Lung (tissue), 12 donors: ENCODE data around the gene KCNB1. TPM values are rescaled to one million over a fixed set of nuclear protein-coding genes. Genes with fewer than 3 reads are reported as not detected.

Experiments used
- ATAC-seq: fragments of 200-7000 bp; cut with Tn5 transposase; one replicate; pipeline ENCODE4 v1.9.1; 2020; ENCODE audit warnings: moderate number of reproducible peaks; ENCODE audit not compliant: insufficient read depth, low FRiP score
- DNase-seq, 3 donors: peaks; one replicate each; pipeline ENCODE4 v3.0.0-alpha.2; 2013 to 2017
- H3K27ac ChIP-seq, 2 donors: one replicate each; pipeline ENCODE4 v1.5.1; 2013; ENCODE audit warnings: mild to moderate bottlenecking in 2 of 2, moderate library complexity in 2 of 2, control low read depth in 1 of 2, inconsistent platforms in 1 of 2, low read depth in 1 of 2, low read length in 1 of 2
- H3K27me3 ChIP-seq, 3 donors: one replicate each; pipeline ENCODE4 v1.5.1; 2013; ENCODE audit warnings: low read length in 2 of 3; ENCODE audit not compliant: control insufficient read depth in 3 of 3, insufficient read depth in 3 of 3
- H3K36me3 ChIP-seq, 4 donors: one replicate each; pipeline ENCODE4 v1.5.1; 2013; ENCODE audit warnings: low read length in 4 of 4, mild to moderate bottlenecking in 1 of 4, moderate library complexity in 1 of 4; ENCODE audit not compliant: control insufficient read depth in 4 of 4, insufficient read depth in 4 of 4
- H3K4me1 ChIP-seq, 5 donors: one replicate each; pipeline ENCODE4 v1.5.1; 2013; ENCODE audit warnings: low read length in 5 of 5, mild to moderate bottlenecking in 2 of 5, moderate library complexity in 1 of 5; ENCODE audit not compliant: control insufficient read depth in 5 of 5, insufficient read depth in 5 of 5
- H3K4me3 ChIP-seq: one replicate; pipeline ENCODE4 v1.5.1; 2013; ENCODE audit warnings: mild to moderate bottlenecking, control low read depth, moderate library complexity
- H3K9ac ChIP-seq, 2 donors: one replicate each; pipeline ENCODE4 v1.5.1; 2013; ENCODE audit warnings: low read length in 2 of 2, control low read depth in 1 of 2; ENCODE audit not compliant: insufficient read depth in 1 of 2
- H3K9me3 ChIP-seq, 4 donors: one replicate each; pipeline ENCODE4 v1.5.1; 2013; ENCODE audit warnings: low read length in 3 of 4, mild to moderate bottlenecking in 1 of 4, moderate library complexity in 1 of 4; ENCODE audit not compliant: control insufficient read depth in 4 of 4, insufficient read depth in 3 of 4
- CTCF ChIP-seq: IDR thresholded peaks from 2 replicates; pipeline ENCODE4 v1.5.1; 2012; ENCODE audit warnings: mild to moderate bottlenecking; ENCODE audit errors: control extremely low read depth, extremely low read depth
- WGBS, 2 donors: extraction: QIAGEN DNeasy Blood & Tissue Kit; methylation state at CpG; one replicate each; pipeline ENCODE4 v1.1.7; 2013; 5-methylcytosine and 5-hydroxymethylcytosine counted together
- polyA plus RNA-seq, 2 donors: library from polyadenylated mRNA; stranded (reverse); fragments of 200-250 nt; gene quantifications; one replicate each; pipeline ENCODE4 v1.2.1, GENCODE V29; 2013
- total RNA-seq, 2 donors: library from RNA; depleted of rRNA in 1 of 2; stranded (reverse); fragments of >200 nt in 1 of 2; gene quantifications; one replicate each; pipeline ENCODE4 v1.2.1, GENCODE V29; 2014 to 2021
- donor health status: control.
- donor health status: control.
- donor health status: Bipolar disorder and iron deficiency.
- donor health status: healthy.
- donor health status: DM: yes; HTN: yes; CAD: no.

Gene KCNB1
- total and polyA plus RNA-seq, 4 donors: 0.11 to 1.0 (median 0.57) TPM

- DNase-seq: no peak
- WGBS, 2 donors: 35 to 48% methylated on average over 8 of the region's 8 CpGs
- Histone ChIP-seq H3K4me3 (no peak overlapping the region), H3K27me3 (peaks cover 0 to 3% (median 0%) of the 10 kb centered on the region in 3 donors), H3K36me3 (no peaks in the 10 kb centered on the region), H3K4me1 (peaks cover 0 to 8% (median 3%) of the 10 kb centered on the region in 5 donors), H3K9ac (no peak overlapping the region), H3K9me3 (no peaks in the 10 kb centered on the region), H3K27ac (no peak overlapping the region)
- no peak for TF ChIP-seq CTCF
- no peak for ATAC-seq
Measured at GRCh38 chr20:49405062-49405683, 77.3 kb downstream of the KCNB1 start.

- Histone ChIP-seq H3K27me3 (peaks cover 0 to 3% (median 0%) of the 10 kb centered on the region in 3 donors), H3K4me1 (peaks cover 0 to 9% (median 2%) of the 10 kb centered on the region in 5 donors), H3K36me3 (no peaks in the 10 kb centered on the region), H3K27ac (no peak overlapping the region), H3K4me3 (no peak overlapping the region), H3K9me3 (no peaks in the 10 kb centered on the region), H3K9ac (no peak overlapping the region)
- no peak for TF ChIP-seq CTCF
- WGBS, 2 donors: 94 to 97% methylated on average over 3 of the region's 3 CpGs
- ATAC-seq (no peak), DNase-seq (no peak)
Measured at GRCh38 chr20:49404461-49404860, 78.0 kb downstream of the KCNB1 start.

- 85 to 98% methylated on average over 9 of the region's 9 CpGs for WGBS, 2 donors
- Histone ChIP-seq H3K36me3 (no peaks in the 10 kb centered on the region), H3K27me3 (peaks cover 0 to 3% (median 0%) of the 10 kb centered on the region in 3 donors), H3K4me1 (peaks cover 0 to 9% (median 2%) of the 10 kb centered on the region in 5 donors), H3K27ac (no peak overlapping the region), H3K4me3 (no peak overlapping the region), H3K9me3 (no peaks in the 10 kb centered on the region), H3K9ac (no peak overlapping the region)
- ATAC-seq (no peak), DNase-seq (no peak)
- no peak for TF ChIP-seq CTCF
Measured at GRCh38 chr20:49403911-49404310, 78.6 kb downstream of the KCNB1 start.

GRCh38 chr20:49403012-49403411, 79.5 kb downstream of the KCNB1 start:
- Histone ChIP-seq H3K27ac (no peak overlapping the region), H3K36me3 (no peaks in the 10 kb centered on the region), H3K4me3 (no peak overlapping the region), H3K4me1 (peaks cover 0 to 9% (median 2%) of the 10 kb centered on the region in 5 donors), H3K27me3 (peaks cover 0 to 3% (median 0%) of the 10 kb centered on the region in 3 donors), H3K9me3 (no peaks in the 10 kb centered on the region), H3K9ac (no peak overlapping the region)
- ATAC-seq (no peak), DNase-seq (no peak)
- 93 to 94% methylated on average over 2 of the region's 2 CpGs for WGBS, 2 donors
- no peak for TF ChIP-seq CTCF
